Smooth muscle cell (in vitro differentiated cells): ENCODE measurements around the gene ARHGEF16. TPM values are rescaled to one million over a fixed set of nuclear protein-coding genes. Genes with fewer than 3 reads are reported as not detected.

Experiments used
- DNase-seq: peaks from one replicate; lab custom pipeline; 2025; ENCODE audit not compliant: unreplicated experiment; lab: John Stamatoyannopoulos, UW
- H2AFZ ChIP-seq: fragments of 200-600 bp; sonication (generic); 2 replicates; pipeline ENCODE4 v1.6.0; 2016; ENCODE audit warnings: antibody characterized with exemption, low read depth, mild to moderate bottlenecking
- H3F3A ChIP-seq: fragments of 200-600 bp; sonication (generic); 2 replicates; pipeline ENCODE4 v1.6.0; 2017; ENCODE audit warnings: antibody characterized with exemption, low read depth
- H3K27ac ChIP-seq: fragments of 200-600 bp; sonication (generic); 2 replicates; pipeline ENCODE4 v1.5.1; 2016; ENCODE audit warnings: low read depth, mild to moderate bottlenecking
- H3K27me3 ChIP-seq: fragments of 200-600 bp; sonication (generic); 2 replicates; pipeline ENCODE4 v1.6.1; 2016; ENCODE audit warnings: low read depth, mild to moderate bottlenecking
- H3K36me3 ChIP-seq: fragments of 200-600 bp; sonication (generic); 2 replicates; pipeline ENCODE4 v1.5.1; 2016; ENCODE audit warnings: low read depth
- H3K4me1 ChIP-seq: fragments of 200-600 bp; sonication (generic); 2 replicates; pipeline ENCODE4 v1.5.1; 2016; ENCODE audit warnings: low read depth
- H3K4me2 ChIP-seq: fragments of 200-600 bp; sonication (generic); 2 replicates; pipeline ENCODE4 v1.6.0; 2016; ENCODE audit warnings: mild to moderate bottlenecking
- H3K4me3 ChIP-seq: fragments of 200-600 bp; sonication (generic); 2 replicates; pipeline ENCODE4 v1.5.1; 2016; ENCODE audit warnings: mild to moderate bottlenecking
- H3K79me2 ChIP-seq: fragments of 200-600 bp; sonication (generic); 2 replicates; pipeline ENCODE4 v1.6.0; 2016; ENCODE audit warnings: low read depth, mild to moderate bottlenecking
- H3K9ac ChIP-seq: fragments of 200-600 bp; sonication (generic); 2 replicates; pipeline ENCODE4 v1.6.0; 2016; ENCODE audit warnings: low read depth
- H3K9me3 ChIP-seq: fragments of 200-600 bp; sonication (generic); replicated peaks from 2 replicates; pipeline ENCODE4 v1.5.1; 2016; ENCODE audit warnings: low read depth
- H4K20me1 ChIP-seq: fragments of 200-600 bp; sonication (generic); 2 replicates; pipeline ENCODE4 v1.6.0; 2016; ENCODE audit warnings: low read depth
- WGBS: methylation state at CpG from one replicate; pipeline ENCODE4 v1.1.7; 2016; ENCODE audit warnings: low lambda C conversion rate; 5-methylcytosine and 5-hydroxymethylcytosine counted together
- polyA plus RNA-seq: library from polyadenylated mRNA; unstranded; fragments of >200 nt; fragmentation: Nextera tagmentation; extraction: Ambion mirVana; gene quantifications from 2 replicates; pipeline ENCODE4 v1.2.1, GENCODE V29; 2016
- total RNA-seq: library from RNA; depleted of rRNA; stranded (reverse); fragments of >200 nt; gene quantifications from 2 replicates; pipeline ENCODE4 v1.2.3, GENCODE V29; 2014
- TF ChIP-seq, protein P1 (sequence below): fragments of 200-600 bp; sonication (generic); IDR thresholded peaks from 2 replicates; pipeline ENCODE4 v1.5.1; 2017; ENCODE audit warnings: borderline replicate concordance, mild to moderate bottlenecking, antibody characterized with exemption; ENCODE audit not compliant: insufficient read depth, poor library complexity, severe bottlenecking

Gene ARHGEF16
- total and polyA plus RNA-seq, 2 experiments from 2014 or later: 4.6 to 6.9 TPM

DNA sequence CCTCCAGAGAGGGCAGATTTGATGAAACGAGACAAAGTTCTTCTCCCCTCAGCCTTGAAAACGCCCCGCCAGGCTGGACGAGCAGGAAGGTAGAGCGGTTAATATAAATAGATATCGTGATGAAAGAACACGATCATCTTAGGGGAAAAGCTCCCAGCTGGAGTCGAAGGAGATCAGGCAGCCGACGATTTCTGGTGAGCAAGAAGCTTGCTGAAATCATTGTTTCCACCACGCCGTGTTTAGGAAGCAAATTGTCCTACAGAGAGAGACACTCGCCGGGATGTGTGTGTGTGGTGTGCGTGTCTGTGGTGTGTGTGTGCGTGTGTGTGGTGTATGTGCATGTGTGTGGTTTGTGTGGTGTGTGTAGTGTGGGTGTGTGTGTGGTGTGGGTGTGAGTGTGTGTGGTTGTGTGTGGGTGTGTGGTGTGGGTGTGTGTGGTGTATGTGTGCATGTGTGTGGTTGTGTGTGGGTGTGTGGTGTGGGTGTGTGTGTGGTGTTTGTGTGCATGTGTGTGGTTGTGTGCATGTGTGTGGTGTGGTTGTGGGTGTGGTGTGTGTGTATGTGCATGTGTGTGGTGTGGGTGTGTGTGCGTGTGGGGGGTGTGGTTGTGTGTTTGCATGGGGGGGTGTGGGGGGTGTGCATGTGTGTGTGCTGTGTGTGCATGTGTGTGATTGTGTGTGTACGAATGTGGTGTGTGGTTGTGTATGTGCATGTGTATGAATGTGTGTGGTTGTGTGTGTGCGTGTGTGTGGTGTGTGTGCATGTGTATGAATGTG, 44.9 kb upstream of the ARHGEF16 start:
- DNase-seq: no peak
- no peaks in the 10 kb centered on the region for H4K20me1 ChIP-seq

DNA sequence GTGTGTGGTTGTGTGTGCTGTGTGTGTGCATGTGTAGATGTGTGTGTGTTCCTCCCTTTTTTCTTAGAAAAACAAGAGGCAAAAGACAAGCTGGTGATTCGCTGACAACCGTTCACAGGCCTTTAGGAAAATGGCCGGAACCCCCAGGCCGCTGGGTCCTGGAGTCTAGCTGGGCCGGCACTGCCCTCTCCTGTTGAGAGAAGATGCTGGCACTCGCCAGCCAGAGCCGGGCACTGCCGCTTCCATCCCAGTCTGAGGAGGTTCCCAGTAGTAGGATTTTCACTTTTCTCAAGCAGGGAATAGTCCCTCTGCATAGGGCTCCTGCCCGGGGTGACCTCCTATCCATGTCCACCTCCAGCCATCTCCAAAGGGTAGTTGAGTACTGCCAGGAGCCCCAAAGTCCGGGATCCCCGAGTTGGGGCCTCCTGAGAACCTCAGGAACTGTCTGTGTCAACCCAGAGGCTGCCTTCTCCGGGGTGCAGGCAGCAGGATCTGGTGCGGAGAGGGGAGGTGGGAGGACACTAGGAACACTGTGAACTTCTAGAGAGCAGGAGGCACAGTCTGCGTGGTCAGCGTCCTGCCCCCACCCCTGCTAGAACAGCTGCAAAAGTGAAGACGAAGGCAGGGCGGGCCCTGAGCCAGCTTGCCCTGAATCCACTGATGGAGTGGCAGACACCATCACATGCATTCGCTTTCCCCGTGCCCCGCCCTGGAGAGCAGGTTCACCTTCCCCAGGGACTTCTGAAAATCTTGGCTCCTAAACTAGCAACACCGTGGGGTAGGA, 44.1 kb upstream of the ARHGEF16 start:
- H3K27ac ChIP-seq: no peak overlapping the region
- no peaks in the 10 kb centered on the region for H3K36me3 ChIP-seq
- TF ChIP-seq, protein P1, sequence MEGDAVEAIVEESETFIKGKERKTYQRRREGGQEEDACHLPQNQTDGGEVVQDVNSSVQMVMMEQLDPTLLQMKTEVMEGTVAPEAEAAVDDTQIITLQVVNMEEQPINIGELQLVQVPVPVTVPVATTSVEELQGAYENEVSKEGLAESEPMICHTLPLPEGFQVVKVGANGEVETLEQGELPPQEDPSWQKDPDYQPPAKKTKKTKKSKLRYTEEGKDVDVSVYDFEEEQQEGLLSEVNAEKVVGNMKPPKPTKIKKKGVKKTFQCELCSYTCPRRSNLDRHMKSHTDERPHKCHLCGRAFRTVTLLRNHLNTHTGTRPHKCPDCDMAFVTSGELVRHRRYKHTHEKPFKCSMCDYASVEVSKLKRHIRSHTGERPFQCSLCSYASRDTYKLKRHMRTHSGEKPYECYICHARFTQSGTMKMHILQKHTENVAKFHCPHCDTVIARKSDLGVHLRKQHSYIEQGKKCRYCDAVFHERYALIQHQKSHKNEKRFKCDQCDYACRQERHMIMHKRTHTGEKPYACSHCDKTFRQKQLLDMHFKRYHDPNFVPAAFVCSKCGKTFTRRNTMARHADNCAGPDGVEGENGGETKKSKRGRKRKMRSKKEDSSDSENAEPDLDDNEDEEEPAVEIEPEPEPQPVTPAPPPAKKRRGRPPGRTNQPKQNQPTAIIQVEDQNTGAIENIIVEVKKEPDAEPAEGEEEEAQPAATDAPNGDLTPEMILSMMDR: peak; percentile 60
- H3K4me3 ChIP-seq: no peak overlapping the region
- no peaks in the 10 kb centered on the region for H3K79me2 ChIP-seq
- no peaks in the 10 kb centered on the region for H3K4me1 ChIP-seq
- no peak overlapping the region for H3K9ac ChIP-seq
- 82% methylated on average over 21 of the region's 21 CpGs for WGBS
- H3K4me2 ChIP-seq: no peak overlapping the region
- no peaks in the 10 kb centered on the region for H3F3A ChIP-seq
- DNase-seq: no peak
- no peak overlapping the region for H2AFZ ChIP-seq
- no peaks in the 10 kb centered on the region for H4K20me1 ChIP-seq
- no peaks in the 10 kb centered on the region for H3K27me3 ChIP-seq
- no peaks in the 10 kb centered on the region for H3K9me3 ChIP-seq

More for the DNA sequence above, 44.9 kb upstream of the ARHGEF16 start:
- H3K27me3 ChIP-seq: no peaks in the 10 kb centered on the region
- no peak overlapping the region for H3K4me2 ChIP-seq
- H2AFZ ChIP-seq: no peak overlapping the region
- H3K4me3 ChIP-seq: no peak overlapping the region
- 87% methylated on average over 17 of the region's 19 CpGs for whole genome bisulfite sequencing
- H3K36me3 ChIP-seq: no peaks in the 10 kb centered on the region
- no peaks in the 10 kb centered on the region for H3K9me3 ChIP-seq
- no peaks in the 10 kb centered on the region for H3K79me2 ChIP-seq
- H3K4me1 ChIP-seq: no peaks in the 10 kb centered on the region
- no peaks in the 10 kb centered on the region for H3F3A ChIP-seq
- H3K9ac ChIP-seq: no peak overlapping the region
- TF ChIP-seq, protein P1: no peak
- H3K27ac ChIP-seq: no peak overlapping the region

DNA sequence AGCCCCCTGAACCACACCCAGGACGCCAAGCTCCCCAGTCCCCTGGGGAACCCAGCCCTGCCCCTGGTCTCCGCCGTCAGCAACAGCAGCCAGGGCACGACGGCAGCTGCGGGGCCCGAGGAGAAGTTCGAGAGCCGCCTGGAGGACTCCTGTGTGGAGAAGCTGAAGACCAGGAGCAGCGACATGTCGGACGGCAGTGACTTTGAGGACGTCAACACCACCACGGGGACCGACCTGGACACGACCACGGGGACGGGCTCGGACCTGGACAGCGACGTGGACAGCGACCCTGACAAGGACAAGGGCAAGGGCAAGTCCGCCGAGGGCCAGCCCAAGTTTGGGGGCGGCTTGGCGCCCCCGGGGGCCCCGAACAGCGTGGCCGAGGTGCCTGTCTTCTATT, 42.7 kb upstream of the ARHGEF16 start:
- H3K36me3 ChIP-seq: no peaks in the 10 kb centered on the region
- no peaks in the 10 kb centered on the region for H3K4me1 ChIP-seq
- no peak overlapping the region for H3K27ac ChIP-seq
- DNase-seq: no peak
- TF ChIP-seq, protein P1: no peak
- WGBS: 95% methylated on average over 27 of the region's 30 CpGs
- no peak overlapping the region for H3K9ac ChIP-seq
- no peaks in the 10 kb centered on the region for H3K9me3 ChIP-seq
- H3K79me2 ChIP-seq: no peaks in the 10 kb centered on the region
- no peaks in the 10 kb centered on the region for H3F3A ChIP-seq
- H2AFZ ChIP-seq: no peak overlapping the region
- H3K4me2 ChIP-seq: no peak overlapping the region
- H4K20me1 ChIP-seq: no peaks in the 10 kb centered on the region
- no peaks in the 10 kb centered on the region for H3K27me3 ChIP-seq
- no peak overlapping the region for H3K4me3 ChIP-seq
